SK-N-SH treated with all-trans-retinoic acid at 6 μM for 48 hours (cell line): ENCODE results near the gene TNFRSF12A.

ENCODE experiments used
- ATAC-seq: fragments of 200-7000 bp; cut with Tn5 transposase; 3 replicates; pipeline ENCODE4 v1.9.1; 2020; ENCODE audit warnings: mild to moderate bottlenecking, moderate library complexity
- ARNTL ChIP-seq: fragments of 450-650 bp; formaldehyde crosslinking; IDR thresholded peaks from 2 replicates; pipeline ENCODE4 v1.5.0; 2020; ENCODE audit warnings: low read depth, mild to moderate bottlenecking, moderate library complexity, borderline replicate concordance
- CSDC2 ChIP-seq: fragments of 250-450 bp; sonication (Bioruptor Pico); IDR thresholded peaks from 2 replicates; pipeline ENCODE4 v1.5.0; 2020; ENCODE audit warnings: mild to moderate bottlenecking, moderate library complexity
- ESRRG ChIP-seq: fragments of 250-450 bp; sonication (Bioruptor Pico); IDR thresholded peaks from 2 replicates; pipeline ENCODE4 v1.6.1; 2021; ENCODE audit warnings: mild to moderate bottlenecking
- PATZ1 ChIP-seq: fragments of 250-450 bp; sonication (Bioruptor Pico); IDR thresholded peaks from 2 replicates; pipeline ENCODE4 v1.8.0; 2020; ENCODE audit warnings: mild to moderate bottlenecking, moderate library complexity, borderline replicate concordance
- RARB ChIP-seq: fragments of 250-450 bp; sonication (Bioruptor Pico); IDR thresholded peaks from 2 replicates; pipeline ENCODE4 v1.8.0; 2021; ENCODE audit warnings: mild to moderate bottlenecking, moderate library complexity
- SNAI2 ChIP-seq: fragments of 250-450 bp; sonication (Bioruptor Pico); IDR thresholded peaks from 2 replicates; pipeline ENCODE4 v1.5.0; 2020; ENCODE audit warnings: mild to moderate bottlenecking, moderate library complexity
- TCF4 ChIP-seq: fragments of 250-450 bp; sonication (Bioruptor Pico); IDR thresholded peaks from 2 replicates; pipeline ENCODE4 v1.8.0; 2021; ENCODE audit warnings: mild to moderate bottlenecking, moderate library complexity, borderline replicate concordance
- TOX ChIP-seq: fragments of 250-450 bp; sonication (Bioruptor Pico); IDR thresholded peaks from 2 replicates; pipeline ENCODE4 v1.8.0; 2021; ENCODE audit warnings: mild to moderate bottlenecking, moderate library complexity, borderline replicate concordance
- TSHZ2 ChIP-seq: fragments of 250-450 bp; sonication (Bioruptor Pico); IDR thresholded peaks from 2 replicates; pipeline ENCODE4 v1.5.0; 2020; ENCODE audit warnings: mild to moderate bottlenecking, moderate library complexity
- ZC3H10 ChIP-seq: fragments of 250-450 bp; sonication (Bioruptor Pico); IDR thresholded peaks from 2 replicates; pipeline ENCODE4 v1.5.1; 2021; ENCODE audit warnings: mild to moderate bottlenecking, moderate library complexity
- ZFP3 ChIP-seq: fragments of 250-450 bp; sonication (Bioruptor Pico); IDR thresholded peaks from 2 replicates; pipeline ENCODE4 v1.5.0; 2020; ENCODE audit warnings: mild to moderate bottlenecking, moderate library complexity
- ZFP30 ChIP-seq: fragments of 450-650 bp; formaldehyde crosslinking; IDR thresholded peaks from 2 replicates; pipeline ENCODE4 v1.5.0; 2022; ENCODE audit warnings: mild to moderate bottlenecking, moderate library complexity
- ZNF565 ChIP-seq: fragments of 450-650 bp; formaldehyde crosslinking; conservative IDR thresholded peaks from 2 replicates; pipeline ENCODE4 v1.5.0; 2020; ENCODE audit warnings: low read depth, mild to moderate bottlenecking, moderate library complexity
- TF ChIP-seq, protein P1 (sequence below): fragments of 250-450 bp; sonication (Bioruptor Pico); IDR thresholded peaks from 2 replicates; pipeline ENCODE4 v1.8.0; 2021; ENCODE audit warnings: low read depth, mild to moderate bottlenecking, moderate library complexity, borderline replicate concordance
- TF ChIP-seq, protein P2 (sequence below): fragments of 250-450 bp; sonication (Bioruptor Pico); IDR thresholded peaks from 2 replicates; pipeline ENCODE4 v1.5.1; 2020; ENCODE audit warnings: low read depth, mild to moderate bottlenecking, moderate library complexity

Gene TNFRSF12A

DNA sequence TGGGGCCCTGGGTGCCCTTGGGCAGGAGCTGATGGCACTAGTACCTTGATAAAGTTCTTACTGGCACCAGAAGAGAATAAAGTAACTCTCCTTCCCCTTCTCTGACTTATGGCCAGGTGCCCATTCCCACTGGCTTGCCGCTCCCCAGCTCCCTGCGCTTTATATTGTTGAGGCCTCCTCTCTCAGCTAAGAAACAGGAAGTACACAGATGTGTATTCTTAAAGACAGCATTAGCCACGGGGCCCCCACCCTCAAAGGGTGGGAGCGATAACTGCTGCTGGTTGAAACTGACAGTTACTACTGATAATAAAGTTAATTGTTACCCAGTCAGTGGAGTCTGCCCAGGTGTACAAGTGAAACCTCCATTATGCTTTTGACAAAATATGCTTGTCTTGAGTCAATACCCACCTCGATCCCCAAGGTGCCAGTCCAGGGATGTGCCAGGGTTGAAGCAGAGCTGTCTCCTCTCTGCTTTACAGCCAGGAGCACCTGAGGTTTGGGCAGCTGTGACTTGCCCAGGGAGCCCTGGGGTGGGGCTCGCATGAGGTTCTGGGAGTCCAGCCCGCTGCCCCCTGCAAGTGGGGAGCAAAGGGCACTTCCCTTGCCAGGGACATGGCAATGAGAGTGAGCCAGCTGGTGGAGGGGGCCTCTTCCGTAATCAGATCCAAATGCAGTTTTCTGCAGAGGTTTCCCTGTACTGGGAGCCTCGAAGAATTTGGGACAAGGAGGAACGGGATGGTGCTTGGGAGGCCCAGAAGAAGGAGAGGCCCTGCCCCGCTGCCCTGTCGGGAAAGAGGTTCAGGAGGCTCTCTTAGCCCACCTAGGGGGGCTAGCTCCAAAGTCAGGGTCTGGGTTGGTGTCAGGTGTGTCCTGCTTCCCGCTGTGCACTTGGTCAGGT, 12.9 kb upstream of the TNFRSF12A start (continued):
- TF ChIP-seq, protein P1, sequence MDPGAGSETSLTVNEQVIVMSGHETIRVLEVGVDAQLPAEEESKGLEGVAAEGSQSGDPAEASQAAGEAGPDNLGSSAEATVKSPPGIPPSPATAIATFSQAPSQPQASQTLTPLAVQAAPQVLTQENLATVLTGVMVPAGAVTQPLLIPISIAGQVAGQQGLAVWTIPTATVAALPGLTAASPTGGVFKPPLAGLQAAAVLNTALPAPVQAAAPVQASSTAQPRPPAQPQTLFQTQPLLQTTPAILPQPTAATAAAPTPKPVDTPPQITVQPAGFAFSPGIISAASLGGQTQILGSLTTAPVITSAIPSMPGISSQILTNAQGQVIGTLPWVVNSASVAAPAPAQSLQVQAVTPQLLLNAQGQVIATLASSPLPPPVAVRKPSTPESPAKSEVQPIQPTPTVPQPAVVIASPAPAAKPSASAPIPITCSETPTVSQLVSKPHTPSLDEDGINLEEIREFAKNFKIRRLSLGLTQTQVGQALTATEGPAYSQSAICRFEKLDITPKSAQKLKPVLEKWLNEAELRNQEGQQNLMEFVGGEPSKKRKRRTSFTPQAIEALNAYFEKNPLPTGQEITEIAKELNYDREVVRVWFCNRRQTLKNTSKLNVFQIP (CRISPR knock-in tag), result no peak
- TF ChIP-seq CSDC2, result no peak

- ATAC-seq, result no peak
Measured at GRCh38 chr16:3007957-3008689, 12.0 kb upstream of the TNFRSF12A start.

DNA sequence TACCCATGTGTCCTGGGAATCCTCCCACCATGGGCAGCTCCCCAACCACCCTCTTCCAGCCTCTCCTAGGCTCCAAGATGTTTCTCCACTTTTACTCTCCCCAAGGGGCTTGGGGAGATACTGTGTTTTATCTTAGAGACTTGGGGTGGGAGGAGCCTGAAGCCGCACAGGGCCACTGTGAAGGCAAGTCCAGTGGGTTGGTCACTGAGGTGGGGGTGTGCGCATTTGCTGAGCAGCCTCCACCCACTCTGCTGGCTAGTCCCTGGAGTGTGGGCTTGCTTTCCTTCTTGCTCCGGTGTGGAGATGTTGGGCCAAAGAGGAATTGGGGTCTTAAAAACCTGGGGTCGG, 11.5 kb upstream of the TNFRSF12A start:
- ATAC-seq, result no peak
- TF ChIP-seq TSHZ2 (CRISPR knock-in tag) (no peak), ZNF565 (no peak), PATZ1 (no peak), TOX (CRISPR knock-in tag) (no peak), ZFP30 (CRISPR knock-in tag) (no peak), ZFP3 (CRISPR knock-in tag) (no peak), ESRRG (CRISPR knock-in tag) (no peak), ARNTL (CRISPR knock-in tag) (no peak), ZC3H10 (CRISPR knock-in tag) (no peak), RARB (CRISPR knock-in tag) (no peak)
- TF ChIP-seq, protein P2, sequence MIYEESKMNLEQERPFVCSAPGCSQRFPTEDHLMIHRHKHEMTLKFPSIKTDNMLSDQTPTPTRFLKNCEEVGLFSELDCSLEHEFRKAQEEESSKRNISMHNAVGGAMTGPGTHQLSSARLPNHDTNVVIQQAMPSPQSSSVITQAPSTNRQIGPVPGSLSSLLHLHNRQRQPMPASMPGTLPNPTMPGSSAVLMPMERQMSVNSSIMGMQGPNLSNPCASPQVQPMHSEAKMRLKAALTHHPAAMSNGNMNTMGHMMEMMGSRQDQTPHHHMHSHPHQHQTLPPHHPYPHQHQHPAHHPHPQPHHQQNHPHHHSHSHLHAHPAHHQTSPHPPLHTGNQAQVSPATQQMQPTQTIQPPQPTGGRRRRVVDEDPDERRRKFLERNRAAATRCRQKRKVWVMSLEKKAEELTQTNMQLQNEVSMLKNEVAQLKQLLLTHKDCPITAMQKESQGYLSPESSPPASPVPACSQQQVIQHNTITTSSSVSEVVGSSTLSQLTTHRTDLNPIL, result no peak

More at GRCh38 chr16:3007957-3008689, 12.0 kb upstream of the TNFRSF12A start:
- TF ChIP-seq PATZ1 (no peak), ZFP30 (CRISPR knock-in tag) (no peak), RARB (CRISPR knock-in tag) (no peak), CSDC2 (no peak), SNAI2 (CRISPR knock-in tag) (no peak), TCF4 (no peak), TOX (CRISPR knock-in tag) (no peak)
- TF ChIP-seq, all 23 proteins: peak for 0
